AG10803 (cell line): ENCODE results near the gene TCEA3.

Experiments used
- DNase-seq: peaks from one replicate; pipeline ENCODE4 v3.0.0; 2010; ENCODE audit warnings: low read depth
- H3K4me3 ChIP-seq: 2 replicates; pipeline ENCODE4 v1.5.1; 2011; ENCODE audit warnings: mild to moderate bottlenecking, low read length, control low read depth
- TF ChIP-seq, protein P1 (sequence below): conservative IDR thresholded peaks from 2 replicates; pipeline ENCODE4 v1.5.1; 2011; ENCODE audit warnings: mild to moderate bottlenecking, low read length, control low read depth, inconsistent platforms

The TCEA3 gene

DNA sequence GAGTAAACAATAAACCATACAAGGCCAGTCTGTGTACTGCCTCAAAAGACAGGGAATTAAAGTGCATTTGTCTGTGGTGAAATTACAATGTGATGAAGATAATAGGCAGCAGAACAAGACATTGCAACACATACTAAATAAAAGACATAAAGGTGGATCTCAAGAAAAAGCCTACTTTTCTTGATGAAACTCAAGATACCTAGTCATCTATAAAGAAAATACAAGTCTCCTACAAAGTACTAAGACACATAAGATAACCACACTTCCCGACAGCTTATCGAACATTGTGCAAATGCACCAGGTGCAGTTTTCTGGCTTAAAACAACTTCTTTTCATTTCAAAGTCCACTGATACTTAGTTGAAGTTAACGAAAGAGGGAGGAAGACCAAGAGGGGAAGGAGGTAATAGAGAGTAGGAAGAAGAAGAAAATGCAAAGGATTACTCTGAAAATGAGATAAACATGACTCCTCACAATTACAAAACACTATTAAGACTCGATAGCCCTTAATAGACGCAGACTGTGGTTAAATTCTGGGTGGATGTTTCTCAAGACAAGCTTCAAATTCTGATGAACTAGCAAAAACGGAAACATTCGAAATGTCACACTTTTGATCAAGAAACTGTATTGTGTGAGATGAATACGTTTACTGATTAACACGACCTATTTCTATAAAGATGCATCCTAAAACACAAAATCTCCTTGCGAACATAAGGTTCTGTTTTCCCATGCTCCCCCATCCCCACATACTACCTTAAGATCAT lies 82.4 kb downstream of the TCEA3 start:
- peak overlapping the region; percentile 76 for H3K4me3 ChIP-seq
- TF ChIP-seq, protein P1, sequence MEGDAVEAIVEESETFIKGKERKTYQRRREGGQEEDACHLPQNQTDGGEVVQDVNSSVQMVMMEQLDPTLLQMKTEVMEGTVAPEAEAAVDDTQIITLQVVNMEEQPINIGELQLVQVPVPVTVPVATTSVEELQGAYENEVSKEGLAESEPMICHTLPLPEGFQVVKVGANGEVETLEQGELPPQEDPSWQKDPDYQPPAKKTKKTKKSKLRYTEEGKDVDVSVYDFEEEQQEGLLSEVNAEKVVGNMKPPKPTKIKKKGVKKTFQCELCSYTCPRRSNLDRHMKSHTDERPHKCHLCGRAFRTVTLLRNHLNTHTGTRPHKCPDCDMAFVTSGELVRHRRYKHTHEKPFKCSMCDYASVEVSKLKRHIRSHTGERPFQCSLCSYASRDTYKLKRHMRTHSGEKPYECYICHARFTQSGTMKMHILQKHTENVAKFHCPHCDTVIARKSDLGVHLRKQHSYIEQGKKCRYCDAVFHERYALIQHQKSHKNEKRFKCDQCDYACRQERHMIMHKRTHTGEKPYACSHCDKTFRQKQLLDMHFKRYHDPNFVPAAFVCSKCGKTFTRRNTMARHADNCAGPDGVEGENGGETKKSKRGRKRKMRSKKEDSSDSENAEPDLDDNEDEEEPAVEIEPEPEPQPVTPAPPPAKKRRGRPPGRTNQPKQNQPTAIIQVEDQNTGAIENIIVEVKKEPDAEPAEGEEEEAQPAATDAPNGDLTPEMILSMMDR: no peak
- peak; percentile 22 for DNase-seq

DNA sequence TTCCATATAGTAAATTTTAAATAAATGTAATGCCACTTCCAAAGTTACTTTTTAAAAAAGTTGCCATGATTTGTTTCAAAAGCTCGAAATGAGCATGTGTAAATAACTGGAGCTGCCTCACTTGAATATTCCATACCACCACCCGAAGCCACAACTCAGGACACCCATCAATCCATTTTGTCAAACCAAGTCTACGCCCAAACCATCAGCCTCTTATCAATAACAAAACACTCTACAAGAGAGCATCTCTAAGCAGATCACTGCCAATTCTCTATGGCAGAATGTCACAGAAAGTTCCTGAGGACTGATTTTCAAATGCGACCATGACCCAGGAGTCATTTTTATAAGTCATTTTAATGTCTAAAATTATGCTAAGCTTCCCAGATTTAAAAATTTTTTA lies 84.9 kb downstream of the TCEA3 start:
- DNase-seq: no peak
- TF ChIP-seq, protein P1: no peak
- H3K4me3 ChIP-seq: no peak overlapping the region

DNA sequence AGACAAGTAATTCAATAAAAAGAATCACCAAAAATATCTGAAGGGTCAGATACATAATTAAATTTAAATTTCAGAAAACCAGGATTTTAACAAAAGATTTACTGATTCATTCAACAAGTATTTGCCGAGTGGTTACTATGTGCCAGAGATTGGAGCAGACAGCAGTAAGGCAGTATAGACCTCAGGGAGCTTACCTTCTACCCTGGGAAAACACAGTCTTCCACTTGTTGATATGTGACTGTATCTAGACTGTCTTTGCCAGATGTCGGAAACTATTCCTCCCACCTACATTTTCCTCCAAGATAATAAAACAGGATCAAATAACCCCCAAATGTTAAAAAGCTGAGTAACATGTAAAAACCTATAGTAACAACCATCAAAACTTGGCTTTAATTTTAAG lies 86.7 kb downstream of the TCEA3 start:
- no peak for DNase-seq
- TF ChIP-seq, protein P1: no peak
- H3K4me3 ChIP-seq: no peak overlapping the region

DNA sequence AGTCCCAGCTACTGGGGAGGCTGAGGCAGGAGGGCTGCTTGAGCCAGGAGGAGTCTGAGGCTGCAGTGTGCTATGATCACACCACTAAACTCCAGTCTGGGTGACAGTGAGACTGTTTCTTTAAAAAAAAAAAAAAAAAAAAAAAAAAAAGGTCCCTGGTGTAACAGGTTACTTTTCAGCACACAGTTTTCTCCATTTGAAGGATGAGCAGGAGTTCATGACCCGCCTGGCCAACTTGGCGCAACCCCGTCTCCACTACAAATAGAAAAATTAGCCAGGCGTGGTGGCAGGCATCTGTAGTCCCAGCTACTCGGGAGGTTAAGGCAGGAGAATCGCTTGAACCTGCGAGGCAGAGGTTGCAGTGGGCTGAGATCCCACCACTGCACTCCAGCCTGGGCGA lies 92.8 kb downstream of the TCEA3 start:
- TF ChIP-seq, protein P1: no peak
- DNase-seq: no peak
- H3K4me3 ChIP-seq: no peak overlapping the region
